HG02759 (cell line): ENCODE results near the gene IGFALS.
"Not testable (repeated sequence)": the region's sequence is repeated elsewhere in the genome, so short reads cannot be mapped to it uniquely, and the experiment has no call there.

Experiments
- ATAC-seq: cut with Tn5 transposase; IDR thresholded peaks from one replicate; pipeline ENCODE4 v1.9.1; 2021; ENCODE audit warnings: mild to moderate bottlenecking, moderate library complexity; ENCODE audit not compliant: unreplicated experiment

IGFALS gene

DNA sequence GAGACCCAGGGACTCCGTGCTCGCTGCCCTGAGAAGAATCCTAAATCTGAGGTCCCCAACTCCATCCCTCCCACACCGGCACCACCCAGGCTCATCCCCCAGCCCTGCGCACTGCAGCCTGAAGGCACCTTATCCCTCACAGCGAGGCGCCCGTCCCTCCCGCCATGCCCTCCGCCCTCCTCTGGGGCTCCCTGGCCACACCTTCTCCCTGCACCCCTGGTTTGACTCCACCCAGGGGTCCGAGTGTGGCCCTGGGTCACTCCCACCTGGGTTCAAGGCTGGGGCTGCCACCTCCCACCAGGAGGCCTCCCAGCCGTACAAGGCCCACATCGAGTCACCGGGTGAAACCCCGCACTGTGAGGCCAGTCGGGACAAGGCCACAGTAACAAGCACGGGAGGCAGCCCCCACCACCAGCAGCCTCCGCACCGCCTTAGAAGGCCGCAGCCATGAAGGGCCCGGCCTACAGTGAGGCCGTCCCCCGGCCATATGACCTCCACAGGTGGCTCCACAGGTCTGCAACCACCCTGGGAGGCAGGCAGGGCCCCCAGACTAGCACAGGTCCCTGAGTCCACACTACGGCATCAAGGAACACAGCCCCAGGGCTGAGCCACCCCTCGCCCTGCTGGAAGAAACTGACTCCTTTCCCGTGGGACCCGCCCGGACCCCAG is 24.8 kb upstream of the IGFALS start:
- ATAC-seq = no peak

DNA sequence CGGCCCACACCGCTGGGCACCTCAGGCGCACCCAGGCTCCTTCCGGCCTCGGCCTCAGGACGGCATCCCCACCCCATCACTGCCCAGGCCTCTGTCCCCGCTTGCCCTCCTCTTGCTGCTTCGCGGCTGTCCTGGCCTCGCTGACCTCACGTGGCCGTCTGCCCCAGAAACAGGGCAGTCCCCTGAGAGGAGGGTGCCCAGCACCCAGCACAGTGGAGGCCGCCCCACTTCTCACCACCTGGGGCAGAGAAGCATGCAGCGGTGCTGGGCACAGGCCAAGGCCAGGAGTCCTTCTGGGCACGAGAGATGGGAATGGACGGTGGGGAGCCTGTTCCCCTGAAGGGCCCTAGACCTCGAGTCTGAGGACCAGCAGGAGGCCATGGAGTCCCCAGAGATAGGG is 24.2 kb upstream of the IGFALS start:
- ATAC-seq = no peak

DNA sequence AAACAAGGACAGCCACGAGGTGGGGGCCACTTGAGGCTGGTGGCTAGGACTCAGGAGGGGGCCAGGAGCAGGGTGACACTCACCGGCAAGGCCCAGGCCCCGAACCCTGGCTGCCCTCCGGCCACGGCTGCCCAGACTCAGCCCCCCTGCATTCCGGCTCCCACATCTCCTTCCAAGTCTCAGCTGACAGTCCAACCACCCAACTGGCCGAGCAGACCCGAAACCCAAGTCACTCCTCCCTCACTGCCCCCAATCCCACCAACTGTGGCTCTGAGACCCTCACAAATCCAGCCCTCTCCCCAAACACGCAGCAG is 23.7 kb upstream of the IGFALS start:
- no peak for ATAC-seq

DNA sequence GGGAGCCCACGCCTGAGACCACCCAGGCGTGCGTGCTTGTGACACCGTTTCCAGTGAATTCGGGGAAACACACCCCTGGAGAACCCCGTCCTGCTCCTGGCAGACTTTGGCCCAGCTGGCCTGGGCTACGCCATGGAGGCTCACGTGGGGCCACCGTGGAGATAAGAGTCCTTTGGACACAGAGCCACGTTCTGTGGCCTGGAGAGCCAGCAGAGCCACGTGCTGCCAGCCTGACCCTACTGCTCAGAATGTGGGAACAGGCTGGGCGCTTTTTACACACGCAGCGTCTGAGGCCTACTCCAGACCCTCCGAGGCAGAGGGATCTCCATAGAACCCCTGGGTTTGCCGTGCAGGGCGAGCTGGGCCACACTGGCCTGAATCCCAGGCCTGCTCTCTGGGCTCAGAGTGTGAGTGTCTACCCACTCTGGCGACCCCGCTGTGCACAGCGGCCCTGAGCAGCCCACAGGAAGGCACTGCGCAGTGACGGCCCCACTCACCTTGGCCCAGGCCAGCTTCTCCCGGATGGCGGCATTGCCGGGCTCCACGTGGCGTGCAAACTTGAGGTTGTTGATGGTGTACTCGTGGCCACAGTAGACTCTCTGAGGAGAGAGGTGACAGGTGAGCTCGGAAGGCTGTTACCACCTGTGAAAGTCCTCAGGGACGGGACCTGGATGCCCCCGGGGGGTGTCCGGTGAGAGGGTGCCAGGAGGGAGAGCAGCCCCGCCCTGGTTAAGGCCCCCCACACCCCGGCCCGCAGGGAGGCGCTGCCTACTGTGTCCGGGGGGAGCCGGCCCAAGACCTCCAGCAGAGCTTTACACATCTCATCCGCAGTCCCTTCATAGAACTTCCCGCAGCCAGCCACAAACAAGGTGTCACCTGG is 23.1 kb upstream of the IGFALS start:
- no peak for ATAC-seq

DNA sequence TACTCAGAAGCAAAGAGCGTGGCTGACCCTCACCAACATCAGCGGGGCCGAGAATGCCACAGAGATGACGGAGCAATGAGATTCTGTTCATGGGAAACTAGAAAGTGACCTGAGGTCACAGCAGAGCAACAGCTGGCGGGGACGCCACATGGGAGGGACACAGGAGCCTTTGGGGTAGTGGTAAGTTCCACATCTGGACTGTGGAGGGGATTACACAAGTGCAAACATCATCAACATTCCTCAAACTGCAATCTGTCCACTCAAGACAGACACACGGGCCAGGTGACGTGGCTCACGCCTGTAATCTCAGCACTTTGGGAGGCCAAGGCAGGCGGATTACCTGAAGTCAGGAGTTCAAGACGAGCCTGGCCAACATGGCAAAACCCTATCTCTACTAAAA is 22.0 kb upstream of the IGFALS start:
- ATAC-seq = no peak

DNA sequence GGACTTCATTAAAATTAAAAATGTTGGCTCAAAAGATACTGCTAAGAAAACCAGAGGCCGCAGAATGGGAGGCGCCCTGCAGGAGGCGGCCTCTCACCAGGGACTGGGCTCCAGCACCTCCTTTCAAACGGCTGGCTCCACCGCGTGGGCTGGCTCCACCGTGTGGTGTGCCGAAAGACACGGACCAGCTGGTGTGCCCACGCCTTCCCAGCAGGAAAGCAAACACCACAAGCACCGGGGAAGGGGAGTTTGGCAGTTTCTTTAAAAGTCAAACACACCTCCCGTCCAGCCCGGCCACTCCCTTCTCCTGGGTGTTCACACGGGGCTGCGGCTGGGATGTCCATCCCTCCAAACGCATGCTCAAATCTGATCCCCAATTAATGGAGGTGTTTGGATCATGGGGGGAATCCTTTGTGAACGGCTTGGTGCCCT is 19.2 kb upstream of the IGFALS start:
- ATAC-seq = no peak

DNA sequence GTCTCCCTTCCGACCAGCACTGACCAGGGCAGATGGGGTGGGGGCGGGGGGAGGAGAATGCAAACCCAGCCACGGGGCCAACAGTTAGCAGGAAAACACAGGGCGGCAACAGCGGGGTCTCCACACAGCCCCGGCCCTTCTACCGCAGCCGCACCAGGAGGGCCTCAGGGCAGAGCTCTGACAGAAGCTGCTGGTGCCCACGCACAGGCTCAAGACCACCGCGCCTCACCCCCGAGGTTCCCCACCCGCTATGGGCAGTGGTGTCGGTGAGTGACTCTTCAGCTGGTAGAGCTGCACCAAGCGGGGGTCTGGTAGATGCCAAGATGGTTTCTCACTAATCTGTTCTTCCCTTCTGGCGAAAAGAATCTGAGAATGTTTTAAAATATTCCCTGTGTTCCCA is 17.0 kb upstream of the IGFALS start:
- ATAC-seq = no peak

DNA sequence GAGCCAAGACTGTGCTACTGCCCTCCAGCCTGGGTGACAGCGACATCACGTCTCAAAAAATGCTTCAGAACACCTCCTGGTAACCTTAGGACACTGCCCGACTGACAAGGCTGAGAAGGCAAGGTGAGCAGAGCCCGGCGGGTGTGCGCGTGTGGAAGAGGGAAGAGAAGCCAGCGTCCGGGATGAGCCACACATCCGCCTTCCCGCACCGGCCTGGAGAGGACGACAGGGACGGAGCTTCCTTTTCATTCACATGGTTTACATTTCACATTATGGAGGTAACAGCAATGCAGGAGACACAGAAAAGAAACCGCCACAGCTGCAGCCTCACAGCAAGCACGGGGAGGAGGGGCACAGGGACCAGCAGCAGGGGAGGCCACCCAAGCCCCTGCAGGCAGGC is 16.6 kb upstream of the IGFALS start:
- no peak for ATAC-seq

DNA sequence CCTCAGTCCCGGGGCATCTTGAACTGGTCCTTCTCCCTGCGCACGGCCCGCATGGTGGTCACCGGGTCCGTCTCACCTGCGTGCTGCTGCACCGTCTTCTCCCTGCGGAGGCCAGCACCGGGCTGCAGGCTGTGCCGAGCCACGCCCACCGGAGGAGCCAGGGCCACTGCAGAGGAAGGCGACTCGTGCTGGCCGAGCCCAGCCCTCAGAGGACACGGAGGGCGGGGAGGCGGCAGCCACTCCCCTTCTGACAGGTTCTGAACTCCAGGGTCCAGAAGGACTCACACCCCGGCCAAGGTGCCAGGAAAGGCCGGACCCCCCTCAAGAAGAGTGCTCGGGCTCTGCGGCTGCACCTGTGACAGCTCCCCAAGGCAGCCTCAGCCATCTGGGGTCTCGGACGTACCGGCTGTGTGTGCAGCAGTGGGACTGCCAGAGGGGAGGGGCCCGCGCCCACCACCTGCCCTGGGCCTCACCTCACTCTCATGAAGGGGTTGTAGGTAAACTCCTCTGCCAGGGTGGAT is 15.8 kb upstream of the IGFALS start:
- no peak for ATAC-seq

DNA sequence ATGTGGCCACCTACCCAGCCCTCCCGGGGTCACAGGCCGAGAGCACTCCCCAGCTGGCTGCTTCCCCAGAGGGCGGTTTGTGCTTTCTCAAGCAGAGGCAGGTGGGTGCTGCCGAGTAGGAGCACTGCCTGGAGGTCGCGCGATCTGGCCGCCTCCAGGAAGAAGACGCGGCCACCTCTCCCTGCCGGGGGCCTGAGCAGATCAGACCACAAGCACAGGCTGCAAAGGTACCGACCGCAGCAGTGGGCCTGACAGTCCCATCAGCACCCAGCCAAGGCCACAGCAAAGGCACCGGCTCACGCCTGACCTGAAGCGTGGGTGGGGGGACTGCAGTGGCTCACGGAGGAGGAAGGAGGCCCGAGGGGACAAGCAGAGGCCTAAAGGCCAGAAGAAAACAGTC is 15.2 kb upstream of the IGFALS start:
- no peak for ATAC-seq

DNA sequence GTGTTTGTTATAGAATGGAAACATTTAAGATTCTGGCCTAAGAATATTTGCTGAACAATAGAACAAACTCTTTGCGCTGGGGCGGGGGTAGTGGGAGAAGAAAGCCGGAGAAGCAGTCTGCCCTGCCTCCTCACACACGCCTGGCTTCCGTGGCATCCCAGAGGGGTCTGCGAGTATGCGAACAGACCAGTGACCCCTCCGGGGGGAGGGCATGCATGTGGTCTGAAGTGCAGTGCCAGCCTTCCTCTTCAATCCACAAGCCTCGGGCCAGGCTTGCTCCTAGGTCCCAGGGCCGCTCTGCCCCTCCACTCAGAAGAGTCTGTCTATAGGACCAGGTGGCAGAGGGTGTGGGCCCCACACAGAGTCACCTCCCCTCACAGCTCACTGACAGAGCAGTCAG is 14.1 kb upstream of the IGFALS start:
- ATAC-seq = no peak

DNA sequence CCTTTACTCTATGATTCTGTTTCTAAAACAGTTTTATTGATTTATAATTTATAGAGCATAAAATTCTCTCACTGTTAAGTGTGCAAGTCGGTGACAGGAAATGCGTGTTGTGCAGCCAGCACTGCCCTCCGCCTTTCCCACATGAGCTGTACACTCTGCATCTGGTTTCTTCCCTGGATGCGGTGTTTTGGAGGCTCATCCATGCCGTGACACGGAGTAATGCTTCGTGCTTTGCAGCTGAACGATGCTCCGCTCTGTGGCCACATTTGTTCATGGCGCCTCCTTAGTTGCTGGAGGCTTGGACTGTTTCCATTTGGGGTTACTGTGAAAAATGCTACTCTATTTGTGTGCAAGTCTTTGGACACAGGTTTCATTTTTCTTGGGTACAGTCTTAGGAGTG is 7.2 kb upstream of the IGFALS start:
- ATAC-seq = no peak

DNA sequence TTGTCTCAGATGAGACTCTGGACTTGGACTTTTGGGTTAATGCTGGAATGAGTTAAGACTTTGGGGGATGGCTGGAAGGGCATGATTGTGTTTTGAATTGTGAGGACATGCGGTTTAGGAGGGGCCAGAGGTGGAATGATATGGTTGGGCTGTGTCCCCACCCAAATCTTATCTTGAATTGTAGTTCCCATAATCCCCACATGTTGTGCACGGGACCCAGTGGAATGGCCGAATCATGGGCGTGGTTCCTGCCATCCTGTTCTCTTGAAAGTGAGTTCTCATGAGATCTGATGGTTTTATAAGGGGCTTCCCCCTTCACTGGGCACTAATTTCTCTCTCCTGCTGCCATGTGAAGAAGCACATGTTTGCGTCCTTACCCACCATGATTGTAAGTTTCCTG is 5.8 kb upstream of the IGFALS start:
- not testable (repeated sequence) for ATAC-seq

DNA sequence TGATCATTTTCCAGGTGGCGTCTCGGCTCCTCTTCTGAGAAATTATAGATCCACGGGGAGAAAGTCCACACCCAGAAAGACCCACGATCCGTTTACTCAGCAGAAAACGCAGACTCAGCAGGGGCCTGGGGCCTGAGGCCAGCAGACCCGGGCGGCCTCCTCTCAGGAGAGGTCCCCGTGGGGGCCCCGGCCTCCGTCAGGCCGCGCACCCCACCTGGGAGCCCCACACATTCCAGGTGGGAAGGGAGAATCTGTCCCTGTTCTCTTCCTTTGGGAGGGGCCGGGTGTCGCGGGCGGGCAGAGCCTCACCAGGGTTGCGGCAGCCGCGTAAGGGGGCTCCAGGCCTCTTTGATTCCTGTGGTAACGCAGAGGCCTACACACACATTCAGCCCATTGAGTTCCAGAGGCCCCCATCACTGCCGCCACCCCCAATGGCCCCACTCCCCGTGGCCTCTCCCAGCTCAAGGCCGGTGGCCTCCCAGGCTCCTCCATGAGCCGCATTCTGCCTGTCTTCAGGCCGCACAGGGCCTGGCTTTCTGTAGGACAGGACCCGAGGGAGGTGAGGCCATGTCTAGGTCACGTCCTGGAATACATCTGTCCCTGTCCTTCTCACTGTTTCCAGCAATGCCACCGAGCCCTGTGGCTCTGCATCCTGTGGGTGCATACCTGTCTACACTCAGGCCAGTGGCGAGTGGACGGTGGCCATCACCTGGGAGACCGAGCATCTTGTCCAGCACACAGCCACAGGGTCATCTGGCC is 1.6 kb upstream of the IGFALS start:
- no peak for ATAC-seq

DNA sequence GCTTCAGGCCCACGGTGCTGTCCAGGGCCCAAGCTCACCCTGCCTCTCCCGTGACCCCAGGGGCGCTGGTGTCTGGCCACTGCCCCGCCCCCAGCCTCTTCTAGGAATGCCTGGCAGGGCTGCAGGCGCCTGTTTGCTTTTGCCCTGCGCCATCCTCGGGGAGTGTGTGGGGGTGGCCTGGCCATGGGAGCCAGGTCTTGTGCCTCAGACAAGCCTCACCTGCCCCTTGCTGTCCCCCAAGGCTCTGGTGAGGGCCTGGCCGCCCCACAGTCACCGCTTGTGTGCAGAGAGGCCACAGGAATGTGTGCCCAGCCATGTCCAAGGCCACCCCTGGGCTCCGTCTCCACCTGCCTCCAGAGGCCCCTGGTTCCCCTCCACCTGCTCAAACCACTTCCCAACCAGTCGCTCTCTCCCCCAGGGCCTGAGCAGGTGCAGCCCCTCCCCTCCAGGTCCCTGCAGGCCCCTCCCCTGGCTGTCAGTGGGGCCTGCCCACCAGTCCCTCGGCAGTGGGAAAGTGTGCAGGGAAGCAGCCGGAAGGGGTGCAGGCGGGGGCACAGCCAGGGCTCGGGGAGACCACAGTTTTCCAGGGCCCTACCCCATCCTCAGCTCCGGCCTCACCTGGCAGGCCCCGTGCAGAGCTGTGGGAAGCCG is 841 bp upstream of the IGFALS start:
- ATAC-seq = no peak

DNA sequence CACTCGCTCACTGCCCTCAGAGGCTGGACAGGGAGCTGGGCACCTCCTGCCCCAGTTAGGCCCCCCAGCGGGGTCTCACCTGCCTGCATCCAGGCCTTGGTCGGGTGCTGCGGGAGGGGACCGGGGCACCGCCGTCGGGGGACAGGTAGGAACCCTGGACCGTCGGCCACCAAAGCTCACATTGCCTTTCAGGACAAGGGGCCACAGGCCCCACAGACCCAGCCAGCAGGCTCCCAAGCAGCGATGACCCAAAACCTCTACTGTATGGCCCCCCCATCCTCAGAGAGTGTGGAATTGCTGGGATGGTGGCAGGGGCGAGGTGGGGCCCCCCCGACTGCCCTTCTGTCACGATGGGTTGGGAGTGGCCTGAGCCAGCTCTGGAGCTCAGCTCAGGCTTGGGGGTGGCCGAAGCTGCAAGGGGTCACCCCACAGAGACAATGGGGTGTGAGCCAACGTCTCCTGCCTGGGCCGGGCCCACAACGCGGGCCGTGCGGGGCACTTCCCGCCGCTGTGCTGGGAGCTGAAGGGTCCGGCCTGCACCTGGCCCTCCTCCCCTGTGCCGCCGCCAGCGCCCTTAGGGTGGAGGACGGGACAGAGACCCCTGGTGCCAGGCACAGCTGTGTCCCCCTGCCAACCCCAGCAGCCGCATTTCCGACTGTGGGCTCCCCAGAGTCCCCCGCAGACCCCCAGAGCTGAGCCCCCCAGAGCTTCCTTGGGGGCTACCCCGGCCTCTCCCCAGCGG is 498 bp downstream of the IGFALS start:
- ATAC-seq = no peak

DNA sequence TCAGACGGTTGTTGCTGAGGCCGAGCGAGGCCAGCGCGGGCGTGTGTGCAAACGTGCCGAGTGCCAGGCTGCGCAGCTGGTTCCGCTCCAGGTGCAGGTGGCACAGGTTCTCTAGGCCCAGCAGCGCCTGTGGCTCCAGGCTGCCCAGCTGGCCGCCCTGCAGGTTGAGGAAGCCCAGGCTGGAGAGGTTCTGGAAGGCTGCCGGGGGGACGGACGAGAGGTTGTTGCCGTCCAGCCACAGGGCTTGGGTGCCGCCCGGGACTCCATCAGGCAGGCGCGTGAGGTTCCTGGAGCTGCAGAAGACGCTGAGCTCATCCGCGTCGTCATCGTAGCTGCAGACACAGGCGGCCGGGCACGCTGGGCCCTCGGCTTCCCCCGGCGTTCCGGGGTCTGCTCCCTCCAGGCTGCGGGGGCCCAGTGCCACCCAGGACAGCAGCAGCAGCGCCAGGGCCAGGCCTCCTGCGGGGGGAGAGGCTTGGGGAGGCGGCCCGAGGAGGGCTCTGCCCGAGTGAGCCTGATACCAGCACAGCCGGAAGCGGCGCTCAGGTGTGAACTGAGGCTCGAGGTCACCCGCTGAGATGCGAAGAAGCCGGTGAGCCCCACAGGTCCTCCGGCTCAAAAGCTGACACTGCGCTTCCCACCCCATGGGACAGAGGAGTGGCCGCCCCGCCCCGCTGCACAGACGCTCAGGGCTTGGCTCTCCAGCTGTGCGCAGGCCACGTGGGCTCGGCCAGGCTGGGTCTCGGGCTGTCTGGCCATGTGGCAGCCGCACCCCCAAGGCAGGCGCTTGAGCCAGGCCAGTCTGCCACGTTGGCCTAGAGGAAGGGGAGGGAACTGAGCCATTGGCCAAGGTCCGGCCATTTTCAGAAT is 1.3 kb downstream of the IGFALS start:
- no peak for ATAC-seq

DNA sequence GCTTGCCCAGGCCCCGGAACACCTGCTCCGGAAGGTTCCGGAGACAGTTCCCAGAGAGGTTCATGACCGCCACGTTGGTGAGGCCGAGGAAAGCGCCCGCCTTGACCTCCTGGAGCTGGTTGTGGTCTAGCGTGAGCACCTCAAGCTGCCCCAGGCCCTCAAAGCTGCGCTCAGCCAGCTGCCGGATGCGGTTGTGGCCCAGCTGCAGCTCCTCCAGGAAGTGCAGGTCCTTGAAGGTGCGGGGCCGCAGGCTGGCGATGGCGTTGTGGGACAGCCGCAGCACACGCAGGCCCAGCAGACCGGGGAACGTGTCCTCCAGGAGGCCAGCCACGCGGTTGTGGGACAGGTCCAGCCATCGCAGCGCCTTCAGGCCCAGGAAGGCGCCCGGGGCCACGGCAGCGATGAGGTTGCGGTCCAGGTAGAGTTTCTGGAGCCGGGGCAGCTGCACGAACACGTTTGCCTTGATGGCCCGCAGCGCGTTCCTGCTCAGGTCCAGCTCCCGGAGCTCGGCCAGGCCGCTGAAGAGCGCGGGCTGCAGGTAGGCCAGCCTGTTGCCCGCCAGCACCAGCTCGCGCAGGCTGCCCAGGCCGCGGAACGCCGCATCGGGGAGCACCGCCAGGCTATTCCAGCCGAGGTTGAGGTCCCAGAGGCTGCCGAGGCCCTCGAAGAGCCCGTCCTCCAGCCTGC is 2.1 kb downstream of the IGFALS start:
- no peak for ATAC-seq
